Activated CD4-positive, alpha-beta T cell treated with anti-CD3 and anti-CD28 coated beads for 24 hours (primary cell): ENCODE data around the gene LRRC4B.
A peak's percentile ranks its signal among the peaks of the same experiment; 100 is the strongest.

Source experiments
- DNase-seq, 2 donors: peaks; one replicate each; pipeline ENCODE4 v3.0.0-alpha.2; 2020; ENCODE audit warnings: low read depth in 2 of 2

Gene LRRC4B

GRCh38 chr19:50505856-50506611 is 62.2 kb downstream of the LRRC4B start:
- no peak for DNase-seq

GRCh38 chr19:50501568-50502475 is 66.4 kb downstream of the LRRC4B start:
- no peak for DNase-seq

- DNase-seq: no peak
Observed at GRCh38 chr19:50501186-50501567, 67.1 kb downstream of the LRRC4B start.

- DNase-seq: no peak
Observed at GRCh38 chr19:50500753-50501151, 67.5 kb downstream of the LRRC4B start.

- DNase-seq: no peak
Observed at GRCh38 chr19:50500060-50500752, 68.0 kb downstream of the LRRC4B start.

- DNase-seq: no peak
Observed at GRCh38 chr19:50498219-50499056, 69.8 kb downstream of the LRRC4B start.

- no peak for DNase-seq
Observed at GRCh38 chr19:50497022-50497405, 71.2 kb downstream of the LRRC4B start.

- DNase-seq: no peak
Observed at GRCh38 chr19:50496189-50497021, 71.8 kb downstream of the LRRC4B start.

GRCh38 chr19:50495020-50495531 is 73.2 kb downstream of the LRRC4B start:
- DNase-seq: no peak

GRCh38 chr19:50494186-50495019 is 73.8 kb downstream of the LRRC4B start:
- DNase-seq: no peak

GRCh38 chr19:50493171-50493570 is 75.1 kb downstream of the LRRC4B start:
- no peak for DNase-seq

GRCh38 chr19:50492303-50493052 is 75.8 kb downstream of the LRRC4B start:
- no peak for DNase-seq

GRCh38 chr19:50490991-50491472 is 77.2 kb downstream of the LRRC4B start:
- no peak for DNase-seq

GRCh38 chr19:50490411-50490811 is 77.8 kb downstream of the LRRC4B start:
- no peak for DNase-seq

- DNase-seq: no peak
Observed at GRCh38 chr19:50489461-50490011, 78.7 kb downstream of the LRRC4B start.

- no peak for DNase-seq
Observed at GRCh38 chr19:50488389-50489194, 79.6 kb downstream of the LRRC4B start.

- peak; percentile 36 to 63 for DNase-seq
Observed at GRCh38 chr19:50486823-50487515, 81.3 kb downstream of the LRRC4B start.
